ENCODE data around the gene EXTL1. TPM values are rescaled to one million over a fixed set of nuclear protein-coding genes. Genes with fewer than 3 reads are reported as not detected.

Gene EXTL1, protein sequence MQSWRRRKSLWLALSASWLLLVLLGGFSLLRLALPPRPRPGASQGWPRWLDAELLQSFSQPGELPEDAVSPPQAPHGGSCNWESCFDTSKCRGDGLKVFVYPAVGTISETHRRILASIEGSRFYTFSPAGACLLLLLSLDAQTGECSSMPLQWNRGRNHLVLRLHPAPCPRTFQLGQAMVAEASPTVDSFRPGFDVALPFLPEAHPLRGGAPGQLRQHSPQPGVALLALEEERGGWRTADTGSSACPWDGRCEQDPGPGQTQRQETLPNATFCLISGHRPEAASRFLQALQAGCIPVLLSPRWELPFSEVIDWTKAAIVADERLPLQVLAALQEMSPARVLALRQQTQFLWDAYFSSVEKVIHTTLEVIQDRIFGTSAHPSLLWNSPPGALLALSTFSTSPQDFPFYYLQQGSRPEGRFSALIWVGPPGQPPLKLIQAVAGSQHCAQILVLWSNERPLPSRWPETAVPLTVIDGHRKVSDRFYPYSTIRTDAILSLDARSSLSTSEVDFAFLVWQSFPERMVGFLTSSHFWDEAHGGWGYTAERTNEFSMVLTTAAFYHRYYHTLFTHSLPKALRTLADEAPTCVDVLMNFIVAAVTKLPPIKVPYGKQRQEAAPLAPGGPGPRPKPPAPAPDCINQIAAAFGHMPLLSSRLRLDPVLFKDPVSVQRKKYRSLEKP
- polyA plus RNA-seq (0.11 to 0.13 TPM in 2 of 3 replicates, not detected in the other), polyA minus RNA-seq (0.10 to 0.52 TPM (median 0.42 TPM) in 3 replicates)
- not detected for polyA plus RNA-seq (2011; ENCODE audit: low read depth)
- polyA plus RNA-seq (2011; cell fraction: cytosol; rRNA removed), result 0.02 and 0.03 TPM in 2 replicates
- polyA plus RNA-seq (2011; cell fraction: nucleus; rRNA removed), result 0.03 and 0.09 TPM in 2 replicates
- polyA plus RNA-seq (2012; ENCODE audit: low replicate concordance), result 0.14 TPM in 1 of 2 replicates, not detected in the other
- polyA minus RNA-seq (2011; cell fraction: cytosol; rRNA and poly(A)+ RNA removed), result not detected
- 0.21 TPM in 1 of 2 replicates, not detected in the other for polyA minus RNA-seq (2011; cell fraction: nucleus; rRNA and poly(A)+ RNA removed)

- dilution Hi-C loops (cut with MboI; ENCODE audit: extremely low pct_ligation_motif_present, low sequenced_read_pairs), result no loop called here
- FAIRE-seq, result no peak
- H3K9ac ChIP-seq (ENCODE audit: control insufficient read depth, extremely low read depth, insufficient read depth, low read length), result no peak within 1 kb of the TSS
These were observed at the start of gene EXTL1 for GRCh38 chr1:26021647-26022403. Gene EXTL1 (plus strand): TSS chr1:26021775. CDS start chr1:26022647, 872 bp downstream.

More at GRCh38 chr1:26021647-26022403, at the start of gene EXTL1:
- H3K4me3 ChIP-seq (ENCODE audit: control insufficient read depth in 2 of 3, extremely low read depth in 1 of 3, insufficient read depth in 2 of 3, low read depth in 1 of 3, low read length in 3 of 3), result no peak within 1 kb of the TSS
- no peaks in the 10 kb centered on the region for H3K36me3 ChIP-seq (ENCODE audit: control insufficient read depth in 2 of 2, extremely low read depth in 1 of 2, insufficient read depth in 2 of 2, low read length in 2 of 2)
- H3K9me1 ChIP-seq (ENCODE audit: control insufficient read depth, extremely low read depth, insufficient read depth, low read length), result no peaks in the 10 kb centered on the region
- TF ChIP-seq CTCF (optimal IDR thresholded peaks at IDR 0.05 in 1 of 3, IDR thresholded peaks at IDR 0.05 in 1 of 3, conservative IDR thresholded peaks at IDR 0.05 in 1 of 3; ENCODE audit: extremely low read depth in 1 of 3, insufficient read depth in 2 of 3, low read length in 3 of 3) (no peak), EZH2 (IDR thresholded peaks at IDR 0.05; ENCODE audit: low read length) (no peak)
- H3K79me2 ChIP-seq (ENCODE audit: control insufficient read depth, insufficient read depth, low read length), result no peaks in the 10 kb centered on the region
- H3K4me2 ChIP-seq (ENCODE audit: control insufficient read depth, extremely low read depth, insufficient read depth, low read depth, low read length), result no peak within 1 kb of the TSS
- H3K27ac ChIP-seq (ENCODE audit: control insufficient read depth, insufficient read depth, low read length), result no peak within 1 kb of the TSS
- no peak for DNase-seq (ENCODE audit: low read depth, low spot score)
- H2AFZ ChIP-seq (ENCODE audit: control insufficient read depth, low read length), result no peak within 1 kb of the TSS
- peaks cover 13% of the 10 kb centered on the region for H3K4me1 ChIP-seq (ENCODE audit: control insufficient read depth, extremely low read depth, insufficient read depth, low read length)
- no peaks in the 10 kb centered on the region for H3K9me3 ChIP-seq (ENCODE audit: control insufficient read depth, low read depth, low read length)
- no peaks in the 10 kb centered on the region for H3K27me3 ChIP-seq (ENCODE audit: control insufficient read depth, extremely low read depth, insufficient read depth, low read length)
- H4K20me1 ChIP-seq (ENCODE audit: control insufficient read depth, extremely low read depth, insufficient read depth, low read length), result no peaks in the 10 kb centered on the region
